ENCODE data around the gene FAM107B. TPM values are rescaled to one million over a fixed set of nuclear protein-coding genes. Genes with fewer than 3 reads are reported as not detected.
A peak's percentile ranks its signal among the peaks of the same experiment; 100 is the strongest.

FAM107B gene
- total RNA-seq, 4 donors from 2014 or later, result 24.1 to 69.7 (median 43.2) TPM

- no peak for TF ChIP-seq CTCF (IDR thresholded peaks at IDR 0.05)
- TF ChIP-seq POLR2A (IDR thresholded peaks at IDR 0.05), result no peak
- Histone ChIP-seq H3K27ac (peak overlapping the region; percentile 15 to 60), H3K4me1 (no peaks in the 10 kb centered on the region), H3K27me3 (no peaks in the 10 kb centered on the region), H3K9me3 (no peaks in the 10 kb centered on the region), H3K4me3 (no peak overlapping the region), H3K36me3 (no peaks in the 10 kb centered on the region)
- no peak for DNase-seq
- intact Hi-C loops (cut with DNase I; ENCODE audit: low total_unique reads), result no loop called here
These were observed 148.8 kb downstream of the FAM107B start for GRCh38 chr10:14625765-14626525.

- H3K9me3 ChIP-seq, result no peaks in the 10 kb centered on the region
- TF ChIP-seq POLR2A (IDR thresholded peaks at IDR 0.05) (no peak), CTCF (IDR thresholded peaks at IDR 0.05) (no peak)
- H3K27me3 ChIP-seq, result no peaks in the 10 kb centered on the region
- no peaks in the 10 kb centered on the region for H3K4me1 ChIP-seq
- DNase-seq, result no peak
- H3K36me3 ChIP-seq, result no peaks in the 10 kb centered on the region
- H3K27ac ChIP-seq, result peak overlapping the region in 1 of 2 donors; percentile 15
- intact Hi-C loops (cut with DNase I; ENCODE audit: low total_unique reads), result no loop called here
- H3K4me3 ChIP-seq, result no peak overlapping the region
These were observed 149.5 kb downstream of the FAM107B start for GRCh38 chr10:14625192-14625631.

- Histone ChIP-seq H3K36me3 (no peaks in the 10 kb centered on the region), H3K4me3 (no peak overlapping the region), H3K9me3 (no peaks in the 10 kb centered on the region), H3K4me1 (no peaks in the 10 kb centered on the region), H3K27me3 (no peaks in the 10 kb centered on the region), H3K27ac (no peak overlapping the region)
- intact Hi-C loops (cut with DNase I; ENCODE audit: low total_unique reads), result no loop called here
- no peak for DNase-seq
- no peak for TF ChIP-seq CTCF (IDR thresholded peaks at IDR 0.05)
- TF ChIP-seq POLR2A (IDR thresholded peaks at IDR 0.05), result no peak
These were observed 150.1 kb downstream of the FAM107B start for GRCh38 chr10:14624600-14624999.

- no peak overlapping the region for H3K27ac ChIP-seq
- H3K4me1 ChIP-seq, result no peaks in the 10 kb centered on the region
- TF ChIP-seq CTCF (IDR thresholded peaks at IDR 0.05) (no peak), POLR2A (IDR thresholded peaks at IDR 0.05) (no peak)
- DNase-seq, result no peak
- H3K4me3 ChIP-seq, result no peak overlapping the region
- intact Hi-C loops (cut with DNase I; ENCODE audit: low total_unique reads), result no loop called here
- H3K36me3 ChIP-seq, result no peaks in the 10 kb centered on the region
- no peaks in the 10 kb centered on the region for H3K9me3 ChIP-seq
- H3K27me3 ChIP-seq, result no peaks in the 10 kb centered on the region
These were observed 150.8 kb downstream of the FAM107B start for GRCh38 chr10:14623931-14624330.

- intact Hi-C loops (cut with DNase I; ENCODE audit: low total_unique reads), result no loop called here
- no peaks in the 10 kb centered on the region for H3K4me1 ChIP-seq
- no peak overlapping the region for H3K4me3 ChIP-seq
- peak overlapping the region in 1 of 2 donors; percentile 31 for H3K27ac ChIP-seq
- H3K27me3 ChIP-seq, result no peaks in the 10 kb centered on the region
- H3K9me3 ChIP-seq, result no peaks in the 10 kb centered on the region
- DNase-seq, result no peak
- TF ChIP-seq POLR2A (IDR thresholded peaks at IDR 0.05) (no peak), CTCF (IDR thresholded peaks at IDR 0.05) (no peak)
- no peaks in the 10 kb centered on the region for H3K36me3 ChIP-seq
These were observed 153.7 kb downstream of the FAM107B start for GRCh38 chr10:14621037-14621436.

Measured in uterus (tissue), 4 donors.